ENCODE data around the gene PIEZO2.
"Not testable (repeated sequence)": the region's sequence is repeated elsewhere in the genome, so short reads cannot be mapped to it uniquely, and the experiment has no call there.

Gene PIEZO2

DNA sequence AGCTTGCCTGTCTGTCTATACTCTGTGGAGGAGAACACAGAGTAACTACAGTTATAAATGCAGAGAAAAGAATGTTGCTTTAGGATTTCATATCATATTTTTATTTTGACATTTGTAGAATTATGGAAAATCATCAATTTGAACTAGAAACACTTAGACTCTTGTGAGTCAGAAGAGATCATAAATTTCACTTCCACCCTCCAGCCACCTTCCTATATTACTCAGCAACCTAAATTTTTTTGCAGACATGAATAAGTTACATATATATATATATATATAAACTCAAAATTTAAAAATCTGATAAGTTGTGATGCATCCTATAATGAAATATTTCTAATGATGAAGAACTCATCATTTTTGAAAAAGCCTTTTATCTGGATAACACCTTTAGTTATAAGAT is 172.3 kb downstream of the PIEZO2 start:
- DNase-seq (ENCODE audit: low read depth, low spot score): no peak

DNA sequence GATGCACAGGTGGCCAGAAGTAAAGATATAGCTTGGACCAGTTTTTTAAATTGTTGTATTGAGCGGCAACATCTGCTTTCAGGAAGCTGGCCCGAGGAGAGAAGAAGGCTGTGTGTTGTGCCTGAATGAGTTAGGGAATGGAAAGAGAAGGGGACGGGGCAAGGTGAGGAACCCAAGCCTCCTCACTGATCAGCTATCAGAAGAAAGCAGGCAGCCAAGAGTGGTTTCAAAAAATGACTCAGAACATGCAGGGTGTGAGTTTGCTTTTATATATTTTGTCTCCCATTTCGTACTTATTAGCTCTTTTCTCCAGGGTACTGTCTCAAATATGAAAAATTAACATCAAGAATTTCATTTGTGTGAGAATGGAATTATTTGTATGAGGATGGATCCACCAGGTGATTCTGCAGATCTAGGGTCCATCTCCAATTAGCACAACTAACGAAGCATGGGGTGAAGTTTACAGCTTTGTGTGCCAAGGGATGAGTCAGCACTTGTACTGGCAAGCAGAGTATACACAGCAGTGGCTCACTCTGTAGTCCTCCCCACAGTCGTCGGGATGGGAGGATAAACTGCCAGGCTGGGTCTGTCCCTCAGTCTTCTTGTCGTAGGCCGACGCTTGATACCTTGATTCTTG is 175.7 kb downstream of the PIEZO2 start:
- DNase-seq (ENCODE audit: low read depth, low spot score): no peak

DNA sequence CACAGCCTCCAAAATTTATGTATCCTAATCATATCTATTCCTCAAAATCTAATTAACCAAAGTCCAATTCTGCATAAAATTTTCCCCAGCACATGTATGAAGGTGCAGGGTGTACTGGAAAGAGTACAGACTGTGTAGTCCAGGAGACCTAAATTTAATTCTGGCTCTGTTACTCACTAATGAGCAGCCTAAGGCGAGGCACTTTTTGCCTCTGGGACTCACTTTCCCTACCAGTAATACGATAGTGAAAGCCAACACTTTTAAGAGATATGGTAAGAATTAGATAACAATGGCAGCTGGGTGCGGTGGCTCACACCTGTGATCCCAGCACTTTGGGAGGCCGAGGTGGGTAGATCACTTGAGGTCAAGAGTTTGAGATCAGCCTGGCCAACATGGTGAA is 177.7 kb downstream of the PIEZO2 start:
- no peak for DNase-seq (ENCODE audit: low read depth, low spot score)

DNA sequence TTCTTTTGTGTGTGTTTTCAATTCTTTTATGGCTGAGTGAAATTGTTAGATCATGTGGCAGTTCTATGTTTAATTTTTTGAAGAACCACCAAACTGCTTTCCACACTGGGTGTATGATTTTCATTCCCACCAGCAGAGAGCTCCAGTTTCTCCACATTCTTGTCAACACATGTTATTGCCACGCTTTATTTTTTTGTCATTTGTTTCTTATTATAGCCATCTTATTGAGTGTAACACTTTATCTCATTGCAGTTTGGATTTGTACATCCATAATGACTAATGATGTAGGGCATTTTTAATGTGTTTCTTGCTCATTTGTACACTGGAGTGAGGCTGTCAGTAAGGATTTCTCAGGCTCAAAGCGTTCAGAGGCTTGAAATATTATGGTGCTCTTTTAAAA is 184.2 kb downstream of the PIEZO2 start:
- DNase-seq (ENCODE audit: low read depth, low spot score): no peak

DNA sequence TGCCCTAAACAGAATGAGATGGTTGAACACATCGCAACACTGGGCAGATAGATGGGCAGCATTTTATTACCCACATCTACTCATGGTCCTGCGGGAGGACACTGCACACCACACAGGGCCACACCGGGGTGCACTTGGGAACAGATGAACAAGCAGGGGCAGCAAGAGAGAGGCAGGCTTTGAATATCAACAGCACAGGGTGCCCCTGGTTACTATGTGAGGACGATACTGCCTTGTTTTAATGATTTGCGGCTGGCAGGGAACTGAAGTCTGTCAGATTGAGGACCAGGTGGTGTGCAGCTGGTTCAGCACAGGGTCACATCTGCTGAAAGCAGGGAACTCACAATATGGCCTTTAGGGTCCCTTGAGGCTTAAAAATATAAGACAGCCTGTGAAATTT is 195.7 kb downstream of the PIEZO2 start:
- DNase-seq (ENCODE audit: low read depth, low spot score): no peak

DNA sequence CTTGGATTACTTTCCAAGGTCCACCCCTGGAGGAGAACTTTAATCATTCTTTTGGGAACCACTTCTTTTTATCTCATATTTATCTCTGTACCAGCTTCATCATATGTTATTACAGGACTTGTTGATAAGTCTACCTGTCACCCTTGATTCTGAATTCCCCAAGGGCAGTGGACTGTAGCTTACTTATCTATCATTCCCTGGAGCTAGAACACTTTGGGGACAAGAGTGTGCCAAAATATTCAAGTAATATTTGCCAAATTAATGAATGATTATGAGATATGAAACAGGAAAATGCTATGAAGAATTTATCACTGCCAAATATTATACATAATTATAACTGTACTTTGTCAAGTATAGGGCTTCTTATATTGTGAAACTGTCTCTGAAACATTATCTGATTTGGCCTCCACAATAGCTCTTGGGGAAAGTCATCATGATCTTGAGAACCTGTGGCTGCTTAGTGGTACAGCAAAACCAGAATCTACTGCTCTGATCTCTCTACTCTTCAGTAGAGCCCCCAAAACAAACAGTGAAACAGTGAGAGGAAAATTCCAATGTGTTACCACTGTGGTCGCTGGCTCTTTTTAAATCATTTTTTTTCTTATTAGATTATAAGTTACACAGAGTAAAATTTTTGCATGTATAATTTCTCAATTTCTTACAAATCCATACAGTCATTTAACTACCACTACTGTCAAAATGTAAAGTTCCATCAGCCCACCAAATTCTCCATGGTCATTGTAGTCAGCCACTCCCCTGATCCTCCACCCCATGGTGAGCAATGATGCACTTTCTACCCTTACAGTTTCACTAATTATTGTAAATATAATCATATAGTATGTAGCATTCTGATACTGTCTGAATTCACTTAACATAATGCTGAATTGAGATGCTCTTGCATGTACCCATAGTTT is 197.5 kb downstream of the PIEZO2 start:
- no peak for DNase-seq (ENCODE audit: low read depth, low spot score)

DNA sequence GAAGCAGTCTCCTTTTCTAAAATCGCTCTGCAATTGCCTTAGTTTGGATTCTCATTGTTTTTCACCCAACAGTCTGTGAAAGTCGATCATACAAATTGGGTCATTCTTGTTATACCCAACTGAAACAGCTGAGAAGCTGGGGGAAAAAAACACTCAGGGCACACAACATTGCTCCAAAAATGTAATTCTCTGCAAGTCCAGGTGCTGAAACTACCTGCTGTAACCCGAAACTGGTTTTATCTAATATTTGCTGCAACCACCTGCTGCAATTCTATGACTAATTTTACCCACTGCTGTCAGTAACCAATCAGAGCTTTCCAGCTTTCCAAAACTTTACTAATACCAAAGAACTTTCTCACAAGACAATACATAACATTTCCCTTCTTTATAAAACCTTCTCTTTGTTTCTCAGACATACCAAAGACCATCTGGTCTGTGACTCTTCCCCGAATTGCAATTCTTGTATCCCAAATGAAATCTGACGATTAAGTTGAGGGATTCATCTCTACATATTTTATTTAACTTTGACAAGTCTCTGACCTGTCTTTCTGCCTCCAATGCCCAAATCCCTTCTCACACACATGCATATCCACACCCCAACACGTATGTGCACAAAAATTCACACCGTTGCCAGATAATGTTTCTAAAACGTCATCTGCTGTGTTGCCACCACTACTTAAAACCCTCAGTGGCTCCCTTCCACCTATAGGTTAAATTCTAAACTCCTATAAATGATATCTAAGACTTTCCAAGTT is 198.3 kb downstream of the PIEZO2 start:
- no peak for DNase-seq (ENCODE audit: low read depth, low spot score)

DNA sequence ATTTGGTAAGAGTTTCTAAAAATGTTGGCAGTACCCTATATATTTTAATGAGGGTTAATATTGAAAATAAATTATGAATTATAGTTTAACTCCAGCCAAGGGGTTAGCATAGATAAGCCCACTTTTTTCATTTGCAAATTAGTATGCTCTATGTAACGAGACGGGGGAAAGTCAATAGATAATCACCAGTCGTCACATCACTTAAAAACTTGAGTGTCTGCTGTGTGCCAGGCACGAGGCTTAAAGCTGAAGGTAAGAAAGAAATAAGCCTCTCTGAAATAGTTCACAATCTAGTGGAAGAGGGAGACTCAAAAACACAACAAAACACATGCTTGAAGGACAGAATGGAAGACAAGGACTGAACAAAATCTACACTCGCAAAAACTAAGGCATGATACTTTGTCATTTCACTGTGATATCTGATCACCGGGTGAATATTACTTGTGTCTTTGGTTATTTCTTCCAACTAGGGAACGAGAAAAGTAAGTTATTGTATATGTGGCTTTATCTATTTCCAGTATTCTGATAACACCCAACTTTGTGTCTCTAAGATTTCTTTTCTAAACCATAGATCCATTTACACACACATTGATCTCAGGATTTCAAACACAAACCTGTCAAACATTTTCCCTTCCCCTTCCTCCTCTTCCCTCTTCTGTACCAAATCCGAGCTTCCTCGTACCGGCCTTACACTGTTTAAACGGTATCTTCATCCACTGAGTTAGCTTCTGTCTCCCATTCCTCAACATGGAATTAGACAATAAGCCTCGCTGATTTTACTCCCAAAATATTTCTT is 199.1 kb downstream of the PIEZO2 start:
- no peak for DNase-seq (ENCODE audit: low read depth, low spot score)

DNA sequence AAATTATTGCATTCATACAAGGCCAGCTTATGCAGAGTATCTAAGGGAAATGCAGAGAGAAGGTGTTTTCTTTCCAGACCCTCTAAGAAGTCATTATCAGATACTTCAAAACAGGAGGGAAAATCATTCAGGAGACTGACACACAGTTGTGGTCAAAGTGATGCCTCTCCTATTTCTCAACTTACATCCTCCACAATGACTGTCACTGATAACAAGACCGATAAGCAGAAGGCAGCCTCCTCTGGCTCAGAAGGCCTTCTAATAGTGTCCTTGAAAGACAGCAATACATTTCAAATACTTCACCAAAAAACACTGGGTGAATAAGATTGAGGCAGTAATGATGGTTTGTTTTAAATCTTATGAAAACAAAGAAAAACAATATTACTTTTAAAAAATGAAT is 199.7 kb downstream of the PIEZO2 start:
- DNase-seq (ENCODE audit: low read depth, low spot score): no peak

DNA sequence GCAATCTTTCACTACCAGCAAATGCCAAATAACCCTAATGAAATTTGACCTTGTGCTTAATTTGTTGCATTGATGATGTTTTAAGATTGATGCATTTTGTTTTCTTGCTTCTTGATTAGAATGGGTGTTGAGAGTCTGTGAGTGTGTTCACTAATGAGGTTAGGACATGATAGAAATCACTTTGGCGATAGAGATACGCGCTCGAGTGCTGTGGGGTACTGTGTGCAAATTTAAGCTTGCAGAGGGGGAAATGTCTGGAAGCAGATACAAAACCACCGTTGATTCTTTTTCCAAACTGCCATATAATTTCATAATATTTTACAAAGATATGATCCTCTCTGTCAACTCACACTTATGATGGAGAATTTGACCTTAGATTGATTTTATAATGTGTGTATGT is 200.9 kb downstream of the PIEZO2 start:
- no peak for DNase-seq (ENCODE audit: low read depth, low spot score)

DNA sequence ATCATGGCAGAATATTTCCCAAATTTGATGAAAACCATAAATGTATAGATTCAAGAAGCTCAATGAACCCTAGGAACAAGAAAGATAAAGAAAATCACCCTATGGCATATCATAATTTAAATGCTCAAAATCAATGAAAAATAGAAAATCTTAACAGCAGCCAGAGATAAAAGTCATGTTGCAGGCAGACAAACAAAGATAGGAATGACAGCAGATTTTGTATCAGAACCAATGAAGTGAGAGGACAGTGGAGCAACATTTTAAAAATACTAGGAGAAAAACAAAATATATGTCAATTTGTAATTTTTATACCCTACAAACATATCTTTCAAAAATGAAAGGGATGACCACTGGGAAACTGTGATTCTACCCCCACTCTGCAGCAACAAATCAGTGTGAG is 203.3 kb downstream of the PIEZO2 start:
- no peak for DNase-seq (ENCODE audit: low read depth, low spot score)

DNA sequence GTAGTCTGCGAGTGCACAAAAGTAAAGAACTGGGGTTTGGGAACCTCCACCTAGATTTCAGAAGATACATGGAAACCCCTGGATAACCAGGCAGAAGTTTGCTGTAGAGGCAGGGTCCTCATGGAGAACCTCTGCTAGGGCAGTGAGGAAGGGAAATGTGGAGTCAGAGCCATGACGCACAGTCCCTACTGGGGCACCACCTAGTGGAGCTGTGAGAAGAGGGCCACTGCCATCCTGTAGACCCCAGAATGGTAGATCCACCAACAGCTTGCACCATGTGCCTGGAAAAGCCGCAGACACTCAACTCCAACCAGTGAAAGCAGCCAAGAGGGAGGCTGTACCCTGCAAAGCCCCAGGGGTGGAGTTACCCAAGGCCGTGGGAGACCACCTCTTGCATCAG is 206.4 kb downstream of the PIEZO2 start:
- DNase-seq (ENCODE audit: low read depth, low spot score): no peak

DNA sequence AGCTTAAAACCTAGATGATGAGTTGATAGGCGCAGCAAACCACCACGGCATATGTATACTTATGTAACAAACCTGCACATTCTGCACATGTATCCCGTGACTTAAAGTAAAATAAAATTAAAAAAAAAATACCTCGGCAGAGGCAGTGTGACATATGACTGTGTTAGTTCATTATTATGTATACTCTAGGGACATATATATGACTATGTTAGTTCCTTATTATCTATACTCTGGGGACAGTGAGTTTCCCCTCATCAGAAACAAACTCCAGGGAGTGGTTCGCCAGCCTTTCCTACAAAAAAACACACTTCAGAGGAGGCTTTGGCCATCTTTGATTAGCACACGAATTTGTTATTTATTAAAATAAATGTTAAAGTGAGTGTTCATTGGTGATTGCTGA is 209.5 kb downstream of the PIEZO2 start:
- no peak for DNase-seq (ENCODE audit: low read depth, low spot score)

DNA sequence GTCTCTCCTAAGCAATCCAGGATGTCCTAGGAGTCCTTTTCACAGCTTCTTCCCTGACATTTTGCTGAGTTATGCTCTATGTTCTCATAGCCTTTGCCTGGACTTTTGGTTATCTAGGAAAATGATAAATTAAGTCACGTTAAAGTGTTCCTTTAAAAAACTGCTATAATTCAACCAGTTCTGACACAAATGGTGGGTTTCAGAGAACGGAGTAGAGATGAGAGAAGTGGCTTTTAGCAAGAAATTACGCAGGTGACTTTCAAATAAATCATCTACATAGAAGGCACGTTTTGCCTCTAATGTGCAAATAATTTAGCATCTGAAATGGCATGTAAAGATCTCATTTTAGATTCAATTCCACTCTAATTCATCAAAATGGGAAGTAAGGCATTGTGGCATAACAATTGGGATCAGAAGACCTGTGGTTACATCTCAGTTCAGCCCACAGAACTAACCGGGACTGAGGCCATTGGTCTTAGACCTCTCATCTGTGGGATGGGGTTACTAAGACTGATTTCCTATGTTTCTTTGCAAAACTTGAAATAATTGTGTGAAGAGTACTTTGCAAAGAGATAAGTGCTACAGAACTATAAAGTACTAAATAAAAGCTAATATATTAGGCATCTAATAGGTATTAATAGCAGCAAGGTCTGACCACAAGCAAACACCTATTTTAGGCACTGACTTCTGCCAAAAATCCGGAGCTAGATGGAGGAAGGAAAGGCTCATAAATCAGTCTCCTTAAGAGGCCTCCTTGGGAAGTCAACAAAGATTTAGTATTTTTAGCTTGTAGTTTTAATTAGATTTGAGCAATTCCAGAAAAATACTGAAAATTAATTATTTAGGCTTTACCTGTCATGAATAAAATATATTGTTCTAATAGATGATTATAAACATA is 211.4 kb downstream of the PIEZO2 start:
- no peak for DNase-seq (ENCODE audit: low read depth, low spot score)

DNA sequence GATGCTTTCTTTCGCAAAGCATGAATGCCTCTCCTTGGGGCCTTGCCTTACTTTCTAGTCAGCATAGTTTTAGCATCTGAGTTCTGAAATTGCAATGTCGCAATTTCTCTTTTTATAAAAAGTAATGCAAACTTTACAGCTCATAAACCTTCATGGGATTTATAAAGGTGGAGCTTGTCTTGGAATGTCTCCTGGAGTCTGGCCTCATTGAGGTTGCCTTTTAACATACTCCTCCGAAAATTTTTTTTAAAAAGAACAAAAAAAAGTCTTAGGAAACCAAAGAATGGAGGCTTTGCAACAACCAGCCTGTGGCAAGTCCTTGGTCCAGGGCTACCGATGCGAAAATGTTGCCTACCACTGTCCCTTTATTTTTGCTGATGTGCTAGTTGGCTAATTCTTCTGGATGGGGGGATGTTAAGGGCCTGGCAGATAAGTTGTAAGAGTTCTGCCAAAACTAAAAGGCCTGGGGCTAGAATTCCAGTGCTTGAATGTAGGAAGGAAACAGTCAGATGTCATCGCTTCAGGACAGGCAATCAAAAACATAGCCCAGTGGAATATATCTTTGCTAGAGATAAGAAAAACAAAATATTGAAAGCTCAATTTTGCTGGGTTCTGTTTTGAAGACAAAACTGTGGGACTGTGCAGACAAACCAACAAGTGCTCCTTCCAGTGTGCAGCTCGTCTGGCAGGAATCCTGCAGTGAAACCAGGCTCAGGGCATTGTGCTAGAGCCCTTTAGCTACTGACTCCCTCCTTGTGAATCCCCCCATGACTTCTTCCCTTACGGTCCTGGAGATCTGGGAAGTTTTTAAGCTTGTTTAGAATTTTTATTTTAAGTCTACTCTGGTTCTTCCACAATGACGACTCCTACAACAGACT is 213.0 kb downstream of the PIEZO2 start:
- no peak for DNase-seq (ENCODE audit: low read depth, low spot score)

DNA sequence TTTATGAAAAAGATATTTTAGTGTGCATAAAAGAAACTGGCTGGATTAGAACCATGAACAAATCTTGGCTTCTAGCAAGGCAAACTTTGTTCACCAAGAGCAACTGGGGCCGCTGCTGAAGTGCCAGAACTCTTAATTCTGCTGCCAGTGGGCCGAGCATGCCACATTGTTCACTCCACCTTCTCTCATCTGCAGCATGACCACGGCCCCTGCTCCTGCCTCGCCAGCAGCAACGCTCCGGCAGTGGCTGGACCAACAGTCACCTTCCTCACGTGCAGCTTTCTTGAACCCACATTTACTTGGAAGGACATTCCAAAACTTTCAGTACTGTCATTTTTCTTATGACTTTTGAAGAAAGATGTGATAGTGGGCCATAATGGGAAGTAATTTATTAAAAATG is 213.8 kb downstream of the PIEZO2 start:
- no peak for DNase-seq (ENCODE audit: low read depth, low spot score)

DNA sequence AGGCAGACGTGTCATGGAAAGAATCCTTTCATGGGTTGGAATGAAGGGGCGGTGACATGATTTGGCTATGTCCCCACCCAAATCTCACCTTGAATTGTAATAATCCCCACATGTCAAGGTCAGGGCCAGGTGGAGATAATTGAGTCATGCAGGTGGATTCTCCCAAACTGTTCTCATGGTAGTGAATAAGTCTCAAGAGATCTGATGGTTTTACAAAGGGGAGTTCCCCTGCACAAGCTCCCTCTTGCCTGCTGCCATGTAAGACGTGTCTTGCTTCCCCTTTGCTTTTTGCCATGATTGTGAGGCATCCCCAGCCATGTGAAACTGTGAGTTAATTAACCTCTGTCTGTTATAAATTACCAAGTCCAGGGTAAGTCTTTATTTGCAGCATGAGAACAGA is 215.7 kb downstream of the PIEZO2 start:
- not testable (repeated sequence) for DNase-seq (ENCODE audit: low read depth, low spot score)

DNA sequence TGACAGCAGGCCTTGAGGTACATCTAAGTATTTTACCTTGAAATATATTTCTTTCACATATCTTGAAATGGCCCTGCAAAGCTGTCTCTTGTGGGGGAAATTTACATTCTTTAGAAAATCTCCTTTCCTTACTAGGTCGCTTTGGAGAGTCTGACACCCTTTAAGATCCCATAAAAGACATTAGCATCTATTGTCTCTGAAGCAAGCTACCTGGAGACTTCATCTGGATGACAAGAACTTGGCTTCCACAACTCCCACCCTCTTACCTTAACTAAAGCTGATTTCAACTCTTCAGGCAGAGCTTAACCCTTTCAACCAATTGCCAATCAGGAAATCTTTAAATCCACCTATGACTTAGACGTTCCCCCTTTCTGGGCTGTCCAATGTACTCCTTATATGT is 219.3 kb downstream of the PIEZO2 start:
- no peak for DNase-seq (ENCODE audit: low read depth, low spot score)

DNA sequence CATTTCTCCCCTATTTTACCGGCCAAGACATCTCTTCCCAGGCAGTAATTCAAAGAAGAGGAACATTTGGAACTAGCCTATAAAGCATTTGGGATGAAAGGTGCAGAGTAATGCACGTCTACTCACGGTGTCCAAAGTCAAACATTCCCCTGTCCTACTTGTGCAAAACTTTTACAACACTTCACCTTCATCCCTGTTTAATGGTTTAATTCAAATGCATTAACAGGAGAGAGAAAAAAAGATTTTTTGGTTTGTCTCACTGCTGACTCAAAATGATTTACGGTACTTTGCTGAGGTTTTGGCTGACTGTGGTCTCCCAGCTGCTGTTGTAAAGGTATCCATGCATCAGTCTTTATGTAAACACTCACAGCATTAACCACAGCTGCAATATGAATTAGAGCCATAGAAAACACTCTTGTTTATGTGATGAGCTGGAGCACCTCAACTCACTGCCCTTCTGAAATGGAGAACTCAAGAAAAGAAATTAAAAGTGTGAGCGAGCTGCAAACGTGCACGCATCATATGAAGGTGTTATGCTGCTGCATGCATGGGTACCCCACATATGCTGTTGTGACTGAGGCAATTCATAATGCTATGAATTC is 220.5 kb downstream of the PIEZO2 start:
- no peak for DNase-seq (ENCODE audit: low read depth, low spot score)

Measured in activated naive CD8-positive, alpha-beta T cell treated with anti-CD3 and anti-CD28 coated beads, Interleukin-2, amount 50 U/mL, for 16 hours (primary cell).